GM21515 (cell line): ENCODE data around the gene CASS4.
"Not testable (repeated sequence)": the region's sequence is repeated elsewhere in the genome, so short reads cannot be mapped to it uniquely, and the experiment has no call there.

Source experiments
- ATAC-seq: cut with Tn5 transposase; IDR thresholded peaks from one replicate; pipeline ENCODE4 v1.9.1; 2021; ENCODE audit not compliant: unreplicated experiment

The CASS4 gene

DNA sequence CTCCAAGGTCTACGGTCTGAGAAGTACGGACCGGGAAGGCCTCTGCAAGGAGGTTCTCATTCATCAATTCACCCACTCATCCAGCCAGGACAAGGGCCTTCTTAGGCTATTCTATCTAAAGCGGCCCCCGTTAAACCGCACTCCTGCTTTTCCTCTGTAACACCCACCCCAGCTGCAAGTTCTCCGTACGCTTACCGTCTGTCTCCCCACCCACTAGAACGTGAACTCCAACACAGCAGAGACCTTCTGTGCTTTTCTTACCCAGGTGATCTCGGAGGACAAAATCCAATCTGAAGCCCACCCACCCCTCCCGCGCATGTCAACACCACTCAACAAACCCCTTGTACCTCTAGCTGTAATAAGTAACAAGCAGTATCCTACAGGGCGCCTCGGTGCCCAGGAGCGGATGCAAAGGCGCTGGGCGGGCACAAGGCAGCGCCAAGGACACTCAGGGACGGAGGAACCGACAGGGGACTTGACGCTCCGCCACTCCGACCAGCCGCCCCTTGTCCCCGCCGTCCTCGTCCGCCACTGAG lies 20.4 kb upstream of the CASS4 start:
- peak; percentile 29 for ATAC-seq

DNA sequence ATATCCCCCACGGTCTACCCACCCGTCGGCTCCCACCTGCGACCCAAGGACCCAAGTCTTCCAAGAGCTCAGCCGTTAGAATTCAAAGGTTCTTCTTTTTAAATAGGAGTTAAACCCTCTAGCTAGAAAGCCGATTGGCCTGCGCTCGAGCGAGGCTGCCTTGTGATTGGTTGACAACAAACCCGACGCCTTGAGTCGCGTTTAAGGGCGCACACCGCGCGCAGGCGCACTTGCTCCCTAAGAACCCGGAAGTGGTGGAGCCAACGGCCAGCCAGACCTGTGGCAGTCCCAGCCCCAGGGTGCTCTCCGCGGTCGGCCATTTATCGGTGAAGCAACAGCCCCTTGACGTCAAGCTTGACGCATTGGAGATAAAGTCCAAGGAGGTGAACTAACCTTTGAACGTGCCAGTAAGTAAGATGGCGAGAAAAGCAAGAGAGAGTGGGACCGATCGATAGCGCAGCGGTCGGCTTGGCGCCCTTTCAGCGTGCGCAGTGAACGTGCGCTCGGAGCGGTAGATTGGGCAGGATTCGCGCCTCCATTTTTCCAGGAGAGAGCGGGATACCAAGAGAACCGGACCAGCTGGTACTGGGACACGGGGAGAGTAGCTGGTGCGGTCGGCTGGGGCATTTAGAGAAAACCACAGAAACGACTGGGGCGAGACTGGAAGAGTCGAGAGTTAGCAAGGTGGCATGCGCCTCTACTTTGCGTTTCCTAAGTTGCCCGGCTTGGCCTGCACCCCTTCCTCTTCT lies 19.8 kb upstream of the CASS4 start, which contains the start of the genes AURKA and CSTF1:
TSS of gene AURKA (minus strand) at position 84 of the 749 bp plus-strand sequence. CDS start 4,018 bp downstream, outside the sequence.
TSS of gene CSTF1 (plus strand) at position 514 of the 749 bp plus-strand sequence. CDS start 2,908 bp downstream, outside the sequence.
- ATAC-seq = peak; percentile 93

DNA sequence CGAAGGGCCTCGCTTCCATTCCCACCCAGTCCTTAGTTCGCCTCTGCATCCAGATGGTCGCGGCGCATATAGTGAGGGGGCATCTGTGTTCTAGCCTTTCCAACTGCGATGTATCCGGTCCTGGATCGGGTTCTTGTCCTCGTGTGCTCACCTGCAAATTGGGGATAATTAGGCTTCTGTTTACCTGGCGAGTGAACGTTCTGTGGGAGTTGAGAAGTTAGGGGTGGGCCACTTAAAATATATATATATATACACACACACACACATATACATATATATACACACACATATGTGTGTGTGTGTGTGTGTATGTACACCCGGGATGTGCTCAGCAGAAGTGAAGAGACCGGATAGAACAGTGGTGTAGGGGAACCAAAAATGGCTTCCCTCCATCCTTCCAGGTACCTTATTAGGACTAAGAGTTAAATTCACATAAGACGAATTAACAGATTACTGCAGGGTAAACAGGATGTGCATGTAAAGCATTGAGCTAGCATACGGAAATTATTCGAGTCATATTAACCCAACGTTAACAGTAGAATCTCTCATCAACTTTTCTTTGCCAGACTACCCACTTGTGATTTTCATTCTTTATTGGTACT lies 19.1 kb upstream of the CASS4 start:
- ATAC-seq = no peak

DNA sequence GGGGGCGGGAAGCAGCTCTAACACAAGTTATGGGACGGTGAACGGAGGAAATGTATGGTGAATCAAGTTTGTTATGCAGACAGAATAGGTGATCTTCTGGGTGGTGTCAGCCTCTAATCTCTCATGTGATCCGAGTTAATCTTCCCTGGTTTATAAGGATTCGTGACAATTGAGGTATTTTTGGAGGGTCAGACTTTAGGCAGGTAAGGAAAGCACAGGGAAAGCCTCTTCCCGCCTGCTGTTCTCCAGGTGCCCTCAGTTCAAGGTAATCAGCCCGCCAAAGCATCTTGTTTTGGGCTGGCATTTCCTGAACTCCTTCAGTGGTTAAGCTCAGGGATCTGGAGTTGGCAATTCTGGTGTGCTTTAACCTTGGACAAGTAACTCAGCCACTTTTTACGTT lies 18.4 kb upstream of the CASS4 start:
- no peak for ATAC-seq

DNA sequence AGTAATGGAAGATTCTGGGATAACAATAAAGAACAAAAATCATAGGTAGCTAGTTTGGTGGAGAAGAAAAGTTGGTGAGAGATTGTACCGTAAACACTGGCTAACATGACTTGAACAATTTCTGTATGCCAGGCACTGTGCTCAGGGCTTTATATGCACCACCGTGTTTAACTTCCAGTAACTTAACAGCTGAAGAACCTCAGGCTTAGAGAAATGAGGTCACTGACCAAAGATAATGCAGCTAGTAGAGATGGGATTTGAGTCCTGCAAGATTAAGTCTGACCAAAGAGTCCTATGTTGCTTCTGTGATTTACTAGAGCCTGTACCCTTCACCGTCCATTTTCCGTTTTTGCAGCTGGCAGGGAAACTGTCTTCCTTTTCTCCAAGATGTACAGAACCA lies 16.9 kb upstream of the CASS4 start:
- ATAC-seq = no peak

DNA sequence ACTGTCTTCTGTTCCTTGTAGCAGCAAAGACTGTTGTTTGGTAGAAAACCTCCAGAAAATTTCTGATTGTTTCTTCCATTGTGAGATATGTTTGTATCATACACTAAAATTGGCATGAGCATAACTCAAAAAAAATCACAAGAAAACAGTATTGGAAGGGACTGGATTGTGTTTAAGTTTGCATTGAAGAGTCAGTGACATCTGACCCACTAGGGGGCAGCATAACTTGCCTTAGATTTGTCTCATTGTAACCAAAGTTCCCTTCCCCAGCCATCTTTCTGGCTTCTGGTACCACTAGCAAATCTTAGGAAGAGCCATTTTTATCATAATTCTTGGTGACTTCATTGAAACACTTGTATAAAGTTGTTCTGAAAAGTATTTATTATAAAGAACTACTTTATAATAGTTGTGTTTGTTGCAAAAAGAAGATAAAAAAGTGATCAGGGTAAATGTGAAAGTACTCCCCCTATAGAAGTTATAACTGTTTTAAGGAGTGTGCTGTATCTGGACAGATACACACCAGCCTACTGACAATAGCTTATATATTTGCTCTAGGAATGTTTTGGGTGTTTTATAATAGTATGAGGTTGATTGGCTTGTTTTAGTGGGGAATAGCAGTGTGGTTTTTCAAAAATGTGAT lies 11.9 kb upstream of the CASS4 start:
- ATAC-seq = peak; percentile 57

DNA sequence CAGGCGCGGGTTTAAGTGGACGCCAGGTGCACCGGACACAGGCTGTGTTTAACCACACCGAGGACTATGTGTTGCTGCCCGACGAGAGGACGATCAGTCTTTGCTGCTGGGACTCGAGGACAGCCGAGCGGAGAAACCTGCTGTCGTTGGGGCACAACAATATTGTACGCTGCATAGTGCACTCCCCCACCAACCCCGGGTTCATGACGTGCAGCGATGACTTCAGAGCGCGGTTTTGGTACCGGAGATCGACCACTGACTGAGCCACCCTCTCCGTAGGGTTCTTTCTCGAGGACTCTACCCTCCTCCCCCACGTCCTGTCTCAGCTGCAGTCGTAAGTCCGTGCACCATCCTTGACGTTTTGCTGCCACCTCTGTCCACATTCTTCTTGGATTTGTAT lies 8.6 kb upstream of the CASS4 start:
- no peak for ATAC-seq

DNA sequence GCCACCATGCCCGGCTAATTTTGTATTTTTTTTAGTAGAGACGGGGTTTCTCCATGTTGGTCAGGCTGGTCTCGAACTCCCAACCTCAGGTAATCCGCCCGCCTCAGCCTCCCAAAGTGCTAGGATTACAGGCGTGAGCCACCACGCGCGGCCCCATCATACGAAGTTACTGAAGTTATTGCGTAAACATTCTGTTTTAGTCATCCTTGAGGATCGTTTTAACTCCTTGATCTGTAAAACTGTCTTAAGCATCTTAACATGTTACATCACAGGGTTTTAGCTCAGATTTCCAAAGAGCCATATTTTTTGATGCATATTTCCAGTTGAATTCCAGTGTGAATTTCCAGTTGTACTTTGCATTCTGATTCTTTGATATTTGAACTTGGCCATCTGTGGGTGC lies 6.7 kb upstream of the CASS4 start:
- not testable (repeated sequence) for ATAC-seq

DNA sequence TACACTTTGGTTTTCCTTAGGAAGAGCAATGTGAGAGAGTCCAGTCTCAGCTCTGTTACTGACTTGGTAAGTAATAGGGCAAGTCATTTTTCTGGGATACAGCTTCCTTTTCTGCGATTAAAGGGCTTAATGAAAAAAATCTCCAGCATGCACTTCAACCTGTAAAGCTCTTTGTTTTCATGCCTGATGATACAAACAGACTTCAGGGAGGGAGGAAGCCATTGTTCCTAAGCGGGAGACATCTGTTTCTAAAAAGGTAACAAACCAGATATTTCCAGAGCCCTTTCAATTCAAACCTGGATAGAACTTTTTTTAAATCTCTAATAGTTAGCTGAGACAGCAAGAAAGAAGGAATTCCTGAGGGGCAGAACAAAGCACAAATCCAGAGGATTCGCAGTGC lies 5.2 kb upstream of the CASS4 start:
- ATAC-seq = no peak

DNA sequence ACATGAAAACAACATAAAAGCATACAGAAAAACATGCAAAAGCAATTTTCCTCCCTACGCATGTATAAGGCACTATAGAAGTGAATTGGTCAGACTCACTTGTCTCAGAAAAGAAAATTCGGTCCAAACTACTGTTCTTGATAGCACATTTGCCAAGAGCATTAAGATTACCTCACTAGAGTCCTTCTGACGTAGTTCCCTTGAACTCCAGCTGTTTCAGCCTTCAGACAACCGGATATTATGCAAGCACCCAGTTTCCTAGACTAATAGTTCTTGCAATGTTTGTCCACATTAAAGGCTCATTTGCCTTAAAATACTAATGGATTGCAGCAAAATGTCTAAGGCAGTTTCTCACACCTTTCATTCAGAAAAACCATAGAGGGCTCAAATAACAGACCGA lies 2.5 kb upstream of the CASS4 start:
- ATAC-seq = no peak

DNA sequence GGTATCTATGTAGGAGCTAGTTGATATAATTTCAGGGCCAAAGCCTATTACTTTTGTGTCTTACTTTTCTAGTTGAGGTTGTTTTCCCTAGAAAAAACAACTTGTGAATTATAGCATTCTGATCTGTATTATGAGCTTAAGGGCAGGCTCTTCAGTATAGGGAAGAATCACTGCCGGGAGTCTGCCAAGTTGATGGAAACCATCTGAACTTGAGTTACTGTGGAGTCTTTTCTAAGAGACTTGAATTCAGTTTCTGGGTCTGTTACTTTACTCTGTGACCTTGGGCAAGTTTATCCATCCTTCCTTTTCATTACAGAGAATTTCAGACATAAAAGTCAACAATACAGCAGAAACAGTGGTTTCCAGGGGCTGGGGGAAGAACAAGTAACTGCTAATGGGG lies 2.1 kb upstream of the CASS4 start:
- no peak for ATAC-seq

DNA sequence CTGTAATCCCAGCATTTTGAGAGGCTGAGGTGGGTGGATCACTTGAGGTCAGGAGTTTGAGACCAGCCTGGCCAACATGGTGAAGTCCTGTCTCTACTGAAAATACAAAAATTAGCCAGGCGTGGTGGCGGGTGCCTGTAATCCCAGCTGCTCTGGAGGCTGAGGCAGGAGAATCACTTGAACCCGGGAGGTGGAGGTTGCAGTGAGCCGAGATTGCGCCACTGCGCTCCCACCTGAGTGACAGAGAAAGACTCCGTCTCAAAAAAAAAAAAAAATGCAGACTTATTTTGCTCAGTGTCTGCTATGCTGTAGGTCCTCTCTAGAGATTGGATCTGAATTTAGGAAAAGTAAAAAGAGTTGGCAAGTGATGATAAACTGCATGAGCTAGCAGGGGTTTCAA lies 773 bp upstream of the CASS4 start:
- ATAC-seq = not testable (repeated sequence)

DNA sequence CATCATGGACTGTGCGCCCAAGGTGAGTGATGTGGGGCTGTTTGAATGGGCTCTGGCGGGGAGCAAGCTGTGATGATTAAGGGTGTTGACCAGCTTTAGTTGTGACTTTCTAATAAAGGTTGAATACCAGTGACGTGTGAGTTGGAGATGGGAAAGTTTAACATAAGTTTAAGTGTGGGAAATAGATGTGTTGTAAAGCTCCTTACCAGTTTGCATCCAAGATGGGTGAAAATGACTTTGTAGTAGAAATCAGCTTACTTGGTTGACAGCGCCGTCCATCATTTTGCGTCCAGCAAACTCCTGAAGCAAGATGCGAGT lies 372 bp downstream of the CASS4 start:
- ATAC-seq = no peak

DNA sequence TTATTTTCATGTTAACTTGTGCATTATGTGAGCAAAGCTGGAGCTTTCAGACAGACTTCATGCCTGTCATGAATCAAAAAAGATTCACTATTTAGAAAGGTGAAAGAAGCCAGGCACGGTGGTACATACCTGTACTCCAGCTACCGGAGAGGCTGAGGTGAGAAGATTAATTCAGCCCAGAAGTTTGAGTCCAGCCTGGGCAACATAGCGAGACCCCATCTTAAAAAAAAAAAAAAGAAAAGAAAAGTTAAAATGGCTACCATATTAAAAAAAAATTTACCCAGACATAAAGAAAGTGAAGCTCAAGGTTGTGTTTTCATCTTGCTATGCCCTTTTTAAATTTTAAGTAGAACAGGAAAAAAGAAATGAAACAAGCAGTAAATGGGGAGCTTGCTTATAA lies 889 bp downstream of the CASS4 start:
- ATAC-seq = no peak

DNA sequence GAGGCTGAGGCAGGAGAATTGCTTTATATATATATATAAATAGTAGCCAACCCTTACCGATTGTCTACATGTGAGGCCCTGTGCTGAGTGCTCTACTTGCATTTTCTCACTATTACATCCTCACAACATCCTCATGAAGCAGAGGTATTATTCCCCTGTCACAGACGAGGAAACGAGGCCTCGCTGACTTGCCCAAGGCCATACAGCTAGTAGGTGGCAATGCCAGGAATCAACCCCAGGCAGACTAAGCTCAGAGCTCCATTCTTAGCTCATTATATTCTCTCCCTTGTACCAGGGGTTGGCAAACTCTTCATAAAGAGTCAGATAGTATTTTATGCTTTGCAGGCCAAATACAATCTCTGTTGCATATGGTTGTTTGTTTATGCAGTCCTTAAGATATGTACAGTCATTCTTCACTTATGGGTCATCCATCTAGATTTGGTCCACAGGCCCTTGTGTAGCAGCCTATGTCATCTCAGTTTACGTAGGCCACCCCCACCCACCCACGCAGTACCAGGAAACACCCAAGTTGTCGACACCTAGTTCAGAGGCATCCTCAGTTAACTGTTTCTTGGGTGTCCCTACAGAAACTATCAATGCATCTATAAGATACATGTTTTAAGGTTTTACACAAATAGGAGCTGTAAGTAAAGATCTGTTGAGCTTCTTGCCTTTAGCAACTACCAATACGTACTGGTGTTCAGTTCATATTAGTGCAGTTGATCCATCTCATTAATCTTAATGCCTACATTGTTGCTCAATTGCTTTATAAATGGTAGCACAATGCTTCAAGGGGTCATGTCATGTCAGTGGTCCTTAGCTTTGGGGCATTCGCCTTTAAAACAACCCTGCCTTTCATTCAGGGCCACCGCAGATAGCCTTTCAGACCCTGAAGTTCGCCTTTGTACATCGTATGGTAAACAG lies 3.0 kb downstream of the CASS4 start:
- ATAC-seq = no peak

DNA sequence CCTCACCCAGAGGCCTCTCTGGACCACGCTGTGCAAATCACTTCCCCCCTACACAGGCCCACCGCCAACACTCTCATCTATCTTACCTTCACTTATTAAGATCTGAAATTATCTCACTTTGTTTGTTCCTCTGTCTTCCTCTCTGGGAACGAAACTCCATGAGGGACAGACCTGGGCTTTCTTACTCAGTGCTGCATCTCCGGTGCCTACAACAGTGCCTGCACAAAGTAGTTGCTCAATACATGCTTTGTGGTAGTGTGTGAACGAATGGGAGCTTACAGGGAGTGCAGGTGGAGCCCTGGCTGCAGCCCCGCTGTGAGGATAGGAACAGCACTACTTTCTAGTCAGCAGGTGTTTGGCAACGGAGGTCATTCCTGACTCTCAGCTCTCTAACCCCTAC lies 5.3 kb downstream of the CASS4 start:
- ATAC-seq = no peak

DNA sequence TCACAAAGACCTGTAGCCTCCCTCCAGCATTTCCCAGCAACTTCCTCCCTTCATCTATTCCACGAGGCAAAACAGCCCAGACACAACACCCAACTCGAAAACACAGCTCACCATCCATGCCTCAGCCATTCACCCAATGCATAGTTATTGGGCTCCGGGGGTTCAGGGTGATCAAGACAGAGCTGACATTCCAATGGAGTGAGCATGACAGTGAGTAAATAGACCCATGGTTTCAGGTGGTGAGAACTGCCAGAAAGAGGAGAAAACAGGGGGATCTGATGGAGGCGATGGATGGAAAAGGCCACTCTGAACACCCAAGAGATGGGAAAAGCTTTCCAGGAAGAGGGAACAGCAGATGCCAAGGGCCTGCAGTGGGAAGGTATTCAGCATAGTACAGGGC lies 5.9 kb downstream of the CASS4 start:
- no peak for ATAC-seq

DNA sequence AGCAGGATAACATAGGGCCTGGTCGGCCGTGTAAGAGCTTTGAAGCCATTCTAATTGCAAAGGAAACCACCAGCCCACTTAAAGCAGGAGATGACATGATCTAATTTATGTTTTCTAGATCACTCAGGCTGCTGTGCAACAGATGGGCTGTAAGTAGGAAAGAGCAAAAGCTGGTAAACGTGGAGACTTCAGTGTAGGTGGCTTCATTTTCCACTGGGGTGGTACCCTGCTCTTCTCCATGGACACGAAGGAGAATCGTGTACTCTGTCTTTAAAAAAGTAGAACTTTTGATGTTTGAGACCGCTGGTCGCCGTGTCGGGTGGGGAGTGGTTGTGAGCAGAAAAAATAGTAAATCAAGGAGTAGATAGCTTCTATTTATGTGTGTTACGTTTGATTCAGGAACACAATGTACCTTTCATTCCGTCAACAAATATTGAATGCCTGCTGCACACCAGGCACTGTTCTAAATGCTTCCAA lies 6.4 kb downstream of the CASS4 start:
- ATAC-seq = no peak

DNA sequence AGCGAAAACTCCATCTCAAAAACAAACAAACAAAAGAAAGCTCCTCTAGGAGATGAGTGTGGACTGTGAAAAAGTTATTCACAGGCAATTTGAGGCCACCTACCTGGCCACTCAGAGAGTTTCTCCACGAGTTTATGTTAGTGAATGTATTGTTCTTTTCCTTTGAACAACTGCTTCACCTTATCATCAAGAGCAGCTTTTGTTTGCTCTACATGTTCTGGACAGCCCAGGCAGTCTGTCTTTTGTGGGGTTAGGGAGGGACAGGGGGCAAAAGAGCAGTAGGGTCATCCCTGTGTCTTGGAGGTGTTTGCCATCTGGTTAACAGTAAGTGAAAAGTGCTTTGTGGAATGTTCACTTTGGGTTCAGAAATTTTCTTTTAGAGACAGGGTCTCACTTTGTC lies 8.0 kb downstream of the CASS4 start:
- no peak for ATAC-seq

DNA sequence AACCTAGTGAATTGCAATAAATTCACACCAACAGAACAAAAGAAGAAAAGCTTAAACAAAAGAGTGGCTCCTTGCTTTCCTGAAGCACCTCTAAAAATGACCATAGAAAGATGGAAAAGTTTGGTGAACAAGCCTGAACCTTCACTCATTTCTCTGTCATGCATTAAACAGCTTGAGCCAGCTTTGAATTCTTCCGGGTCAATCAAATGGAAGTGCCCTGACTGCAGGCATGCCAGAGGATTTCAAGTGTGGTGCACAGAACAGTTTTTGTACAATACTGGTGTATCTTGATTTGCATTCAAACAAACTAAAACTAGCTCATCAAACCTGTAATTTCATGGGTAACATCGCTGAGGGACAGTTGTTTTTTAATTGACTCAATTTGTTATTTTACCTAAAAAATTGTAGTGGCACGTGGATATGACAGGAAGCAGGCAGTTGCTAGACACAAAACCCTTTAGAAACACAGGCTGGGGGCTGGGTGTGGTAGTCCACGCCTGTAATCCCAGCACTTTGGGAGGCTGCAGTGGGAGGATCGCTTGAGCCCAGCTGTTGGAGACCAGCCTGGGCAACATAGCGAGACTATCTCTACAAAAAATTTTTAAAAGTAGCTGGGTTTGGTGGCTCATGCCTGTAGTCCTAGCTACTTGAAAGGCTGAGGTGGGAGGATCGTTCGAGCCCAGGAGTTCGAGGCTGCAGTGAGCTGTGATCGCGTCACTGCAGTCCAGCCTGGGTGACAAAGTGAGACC lies 9.1 kb downstream of the CASS4 start:
- no peak for ATAC-seq
